ENCODE data around the gene EXTL1. TPM values are rescaled to one million over a fixed set of nuclear protein-coding genes. Genes with fewer than 3 reads are reported as not detected.

Gene EXTL1
- total RNA-seq, 2 experiments from 2014 or later: not detected

GRCh38 chr1:26029054-26029863 lies 7.7 kb downstream of the EXTL1 start:
- Mint-ChIP-seq H3K27me3 (no peaks in the 10 kb centered on the region), H3K9me3 (no peaks in the 10 kb centered on the region), H3K36me3 (ENCODE audit: low read depth) (no peaks in the 10 kb centered on the region), H3K4me1 (ENCODE audit: low read depth) (no peaks in the 10 kb centered on the region), H3K27ac (no peak overlapping the region), H3K4me3 (no peak overlapping the region)
- DNase-seq (no peak), ATAC-seq (ENCODE audit: poor library complexity) (no peak)
- intact Hi-C loops (cut with DNase I, micrococcal nuclease): no loop called here
- Histone ChIP-seq H3K4me1 (ENCODE audit: insufficient read depth, low read length) (no peaks in the 10 kb centered on the region), H3K27ac (ENCODE audit: low read depth in 1 of 2, low read length in 2 of 2) (no peak overlapping the region), H3K9me3 (ENCODE audit: control insufficient read depth in 1 of 2, insufficient read depth in 1 of 2, low read length in 2 of 2) (no peaks in the 10 kb centered on the region), H3K36me3 (ENCODE audit: insufficient read depth, low read length) (no peaks in the 10 kb centered on the region), H3K4me3 (ENCODE audit: low read length) (no peak overlapping the region), H3K27me3 (ENCODE audit: control insufficient read depth in 1 of 2, insufficient read depth in 2 of 2, low read length in 2 of 2) (peaks cover 0 to 2% of the 10 kb centered on the region in 2 experiments)
- POLR2A ChIA-PET: no interaction called here
- CTCF ChIA-PET: no interaction called here
- TF ChIP-seq CTCF (IDR thresholded peaks at IDR 0.05): no peak

- peaks cover 7% of the 10 kb centered on the region for H3K4me1 ChIP-seq (ENCODE audit: insufficient read depth, low read length)
- CTCF ChIA-PET: no interaction called here
- no peaks in the 10 kb centered on the region for H3K36me3 Mint-ChIP-seq (ENCODE audit: low read depth)
- DNase-seq (no peak), ATAC-seq (ENCODE audit: poor library complexity) (no peak)
- no peak overlapping the region for H3K27ac Mint-ChIP-seq
- TF ChIP-seq CTCF (IDR thresholded peaks at IDR 0.05): no peak
- H3K27ac ChIP-seq (ENCODE audit: low read depth in 1 of 2, low read length in 2 of 2): no peak overlapping the region
- H3K27me3 Mint-ChIP-seq: no peaks in the 10 kb centered on the region
- H3K4me3 ChIP-seq (ENCODE audit: low read length): no peak overlapping the region
- POLR2A ChIA-PET: no interaction called here
- no peaks in the 10 kb centered on the region for H3K36me3 ChIP-seq (ENCODE audit: insufficient read depth, low read length)
- peaks cover 0 to 2% of the 10 kb centered on the region in 2 experiments for H3K27me3 ChIP-seq (ENCODE audit: control insufficient read depth in 1 of 2, insufficient read depth in 2 of 2, low read length in 2 of 2)
- H3K9me3 ChIP-seq (ENCODE audit: control insufficient read depth in 1 of 2, insufficient read depth in 1 of 2, low read length in 2 of 2): no peaks in the 10 kb centered on the region
- H3K4me3 Mint-ChIP-seq: no peak overlapping the region
- intact Hi-C loops (cut with DNase I, micrococcal nuclease): loop anchor here in 1 of 2 experiments (10.0 kb wide), 1 partner anchor 385 kb away; the partner anchor contains the start of gene LIN28A
- H3K9me3 Mint-ChIP-seq: no peaks in the 10 kb centered on the region
- peaks cover 7% of the 10 kb centered on the region for H3K4me1 Mint-ChIP-seq (ENCODE audit: low read depth)
These were observed 8.4 kb downstream of the EXTL1 start for GRCh38 chr1:26029864-26030481.

- peaks cover 19% of the 10 kb centered on the region for H3K4me1 ChIP-seq (ENCODE audit: insufficient read depth, low read length)
- H3K27ac Mint-ChIP-seq: no peak overlapping the region
- no peak overlapping the region for H3K4me3 ChIP-seq (ENCODE audit: low read length)
- intact Hi-C loops (cut with DNase I, micrococcal nuclease): loop anchor here in 1 of 2 experiments (10.0 kb wide), 1 partner anchor 384 kb away; the partner anchor contains the start of gene LIN28A
- peaks cover 0 to 2% of the 10 kb centered on the region in 2 experiments for H3K27me3 ChIP-seq (ENCODE audit: control insufficient read depth in 1 of 2, insufficient read depth in 2 of 2, low read length in 2 of 2)
- no peak for TF ChIP-seq CTCF (IDR thresholded peaks at IDR 0.05)
- H3K9me3 ChIP-seq (ENCODE audit: control insufficient read depth in 1 of 2, insufficient read depth in 1 of 2, low read length in 2 of 2): no peaks in the 10 kb centered on the region
- DNase-seq (no peak), ATAC-seq (ENCODE audit: poor library complexity) (no peak)
- H3K27me3 Mint-ChIP-seq: no peaks in the 10 kb centered on the region
- no peak overlapping the region for H3K4me3 Mint-ChIP-seq
- H3K36me3 Mint-ChIP-seq (ENCODE audit: low read depth): no peaks in the 10 kb centered on the region
- ChIA-PET POLR2A (no interaction called here), CTCF (no interaction called here)
- H3K36me3 ChIP-seq (ENCODE audit: insufficient read depth, low read length): no peaks in the 10 kb centered on the region
- H3K9me3 Mint-ChIP-seq: no peaks in the 10 kb centered on the region
- no peak overlapping the region for H3K27ac ChIP-seq (ENCODE audit: low read depth in 1 of 2, low read length in 2 of 2)
- H3K4me1 Mint-ChIP-seq (ENCODE audit: low read depth): peaks cover 17% of the 10 kb centered on the region
These were observed 9.6 kb downstream of the EXTL1 start for GRCh38 chr1:26031196-26031595.
